Osteoblast (primary cell): ENCODE data around the gene ASGR2. TPM values are rescaled to one million over a fixed set of nuclear protein-coding genes. Genes with fewer than 3 reads are reported as not detected.
"Not testable (repeated sequence)": the region's sequence is repeated elsewhere in the genome, so short reads cannot be mapped to it uniquely, and the experiment has no call there.

ENCODE experiments used
- DNase-seq: peaks from one replicate; pipeline ENCODE4 v3.0.0; 2011; ENCODE audit warnings: low spot score, mixed read lengths; ENCODE audit not compliant: insufficient read length; ENCODE audit errors: missing footprints
- H2AFZ ChIP-seq: 2 replicates; pipeline ENCODE4 v1.6.0; 2011; ENCODE audit warnings: mild to moderate bottlenecking, low read length
- H3K27ac ChIP-seq: 2 replicates; pipeline ENCODE4 v1.5.1; 2011; ENCODE audit warnings: mild to moderate bottlenecking, low read depth, low read length, moderate library complexity
- H3K27me3 ChIP-seq: 2 replicates; pipeline ENCODE4 v1.6.0; 2012; ENCODE audit warnings: mild to moderate bottlenecking, control low read depth, inconsistent platforms, low read length, moderate library complexity; ENCODE audit not compliant: insufficient read depth
- H3K36me3 ChIP-seq: 2 replicates; pipeline ENCODE4 v1.5.1; 2011; ENCODE audit warnings: mild to moderate bottlenecking, low read length, control low read depth, moderate library complexity; ENCODE audit not compliant: insufficient read depth
- H3K4me1 ChIP-seq: 2 replicates; pipeline ENCODE4 v1.5.1; 2011; ENCODE audit warnings: mild to moderate bottlenecking, low read length, control low read depth, moderate library complexity; ENCODE audit not compliant: insufficient read depth
- H3K4me2 ChIP-seq: 2 replicates; pipeline ENCODE4 v1.6.0; 2011; ENCODE audit warnings: mild to moderate bottlenecking, low read length; ENCODE audit not compliant: insufficient read depth
- H3K4me3 ChIP-seq: fragments of 200-600 bp; sonication (generic); 3 replicates; pipeline ENCODE4 v1.5.1; 2012; ENCODE audit warnings: mild to moderate bottlenecking, low read length, inconsistent platforms; ENCODE audit not compliant: insufficient read depth
- H3K79me2 ChIP-seq: 2 replicates; pipeline ENCODE4 v1.6.0; 2012; ENCODE audit warnings: mild to moderate bottlenecking, low read length, control low read depth, inconsistent platforms; ENCODE audit not compliant: insufficient read depth
- H3K9me3 ChIP-seq: 2 replicates; pipeline ENCODE4 v1.5.1; 2011; ENCODE audit warnings: low read depth, low read length, control low read depth
- H4K20me1 ChIP-seq: 2 replicates; pipeline ENCODE4 v1.6.0; 2012; ENCODE audit warnings: mild to moderate bottlenecking, low read length, control low read depth; ENCODE audit not compliant: insufficient read depth
- CTCF ChIP-seq: IDR thresholded peaks from 2 replicates; pipeline ENCODE4 v1.5.1; 2011; ENCODE audit warnings: mild to moderate bottlenecking, low read depth, low read length, moderate library complexity; ENCODE audit errors: extremely low read depth
- total RNA-seq: library from RNA; depleted of rRNA; stranded (reverse); fragments of >200 nt; gene quantifications from 2 replicates; pipeline ENCODE4 v1.2.3, GENCODE V29; 2012

The ASGR2 gene
- total RNA-seq = under 0.01 TPM in 1 of 2 replicates, not detected in the other

- no peak for DNase-seq
- Histone ChIP-seq H3K4me3 (no peak within 1 kb of the TSS), H3K27me3 (peaks cover 4% of the 10 kb centered on the region), H4K20me1 (no peaks in the 10 kb centered on the region), H2AFZ (no peak within 1 kb of the TSS), H3K27ac (no peak within 1 kb of the TSS), H3K9me3 (no peaks in the 10 kb centered on the region), H3K4me1 (no peaks in the 10 kb centered on the region), H3K36me3 (no peaks in the 10 kb centered on the region), H3K79me2 (no peaks in the 10 kb centered on the region), H3K4me2 (no peak within 1 kb of the TSS)
- TF ChIP-seq CTCF = no peak
Observed at GRCh38 chr17:7114241-7114874, at the start of gene ASGR2. Gene ASGR2, minus strand, starts transcription at chr17:7114822. Its CDS starts 582 bp downstream, at chr17:7114240.

DNA sequence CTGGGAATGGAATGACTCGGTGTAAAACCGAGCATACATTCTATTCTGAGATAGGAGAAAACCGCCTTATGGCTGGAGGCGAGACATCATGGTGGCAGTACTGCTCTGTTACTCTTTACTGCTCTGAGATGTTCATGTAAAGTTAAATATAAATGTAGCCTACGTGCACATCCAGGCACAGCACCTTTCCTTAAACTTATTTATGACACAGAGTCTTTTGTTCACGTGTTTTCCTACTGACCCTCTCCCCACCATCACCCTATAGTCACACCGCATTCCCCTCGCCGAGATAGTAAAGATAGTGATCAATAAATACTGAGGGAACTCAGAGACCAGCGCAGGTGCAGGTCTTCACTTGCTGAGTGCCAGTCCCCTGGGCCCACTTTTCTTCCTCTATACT is 44.9 kb upstream of the ASGR2 start:
- not testable (repeated sequence) for DNase-seq, H2AFZ ChIP-seq, H3K36me3 ChIP-seq, H3K27ac ChIP-seq, H4K20me1 ChIP-seq, H3K4me1 ChIP-seq, H3K27me3 ChIP-seq, H3K4me3 ChIP-seq, H3K79me2 ChIP-seq, H3K9me3 ChIP-seq, H3K4me2 ChIP-seq

GRCh38 chr17:7158424-7158823 is 43.8 kb upstream of the ASGR2 start:
- not testable (repeated sequence) for H3K27me3 ChIP-seq

DNA sequence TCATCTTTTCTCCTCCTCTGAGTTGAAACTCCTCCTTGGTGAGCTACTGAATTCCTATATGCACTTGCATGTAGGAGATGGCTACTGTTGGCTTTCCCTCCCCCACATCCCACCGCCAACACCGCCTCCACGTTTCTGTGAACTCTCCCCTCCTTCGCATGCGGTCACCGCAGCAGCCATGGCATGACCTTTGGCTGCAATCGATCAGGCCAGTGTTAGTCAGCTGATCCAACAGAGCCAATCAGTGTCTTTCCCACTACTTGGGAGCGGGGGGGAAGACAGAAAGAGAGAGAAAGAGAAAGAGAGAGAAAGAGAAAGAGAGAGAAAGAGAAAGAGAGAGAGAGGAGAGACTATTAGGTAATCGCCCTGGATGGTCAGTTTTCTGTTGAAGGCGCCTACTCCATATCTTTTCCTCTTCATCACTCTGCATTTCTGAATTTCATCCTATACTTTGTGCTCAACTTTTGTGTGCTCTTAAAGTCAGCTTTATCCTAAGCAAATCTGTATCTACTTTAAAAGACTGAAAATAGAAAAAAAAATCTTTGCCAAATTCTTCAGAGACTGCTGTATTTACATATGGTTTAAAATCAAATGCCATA is 41.8 kb upstream of the ASGR2 start:
- no peaks in the 10 kb centered on the region for H4K20me1 ChIP-seq
- no peak overlapping the region for H3K27ac ChIP-seq
- no peaks in the 10 kb centered on the region for H3K79me2 ChIP-seq
- TF ChIP-seq CTCF = no peak
- no peak for DNase-seq
- no peak overlapping the region for H3K4me3 ChIP-seq
- no peaks in the 10 kb centered on the region for H3K9me3 ChIP-seq
- peaks cover 14% of the 10 kb centered on the region for H3K27me3 ChIP-seq
- H3K4me1 ChIP-seq = no peaks in the 10 kb centered on the region
- no peaks in the 10 kb centered on the region for H3K36me3 ChIP-seq
- H2AFZ ChIP-seq = no peak overlapping the region
- no peak overlapping the region for H3K4me2 ChIP-seq

More at GRCh38 chr17:7158424-7158823, 43.8 kb upstream of the ASGR2 start:
- not testable (repeated sequence) for H3K36me3 ChIP-seq, H3K9me3 ChIP-seq, H4K20me1 ChIP-seq, H3K4me2 ChIP-seq, DNase-seq, H3K27ac ChIP-seq, H2AFZ ChIP-seq, H3K4me3 ChIP-seq, H3K4me1 ChIP-seq, H3K79me2 ChIP-seq

DNA sequence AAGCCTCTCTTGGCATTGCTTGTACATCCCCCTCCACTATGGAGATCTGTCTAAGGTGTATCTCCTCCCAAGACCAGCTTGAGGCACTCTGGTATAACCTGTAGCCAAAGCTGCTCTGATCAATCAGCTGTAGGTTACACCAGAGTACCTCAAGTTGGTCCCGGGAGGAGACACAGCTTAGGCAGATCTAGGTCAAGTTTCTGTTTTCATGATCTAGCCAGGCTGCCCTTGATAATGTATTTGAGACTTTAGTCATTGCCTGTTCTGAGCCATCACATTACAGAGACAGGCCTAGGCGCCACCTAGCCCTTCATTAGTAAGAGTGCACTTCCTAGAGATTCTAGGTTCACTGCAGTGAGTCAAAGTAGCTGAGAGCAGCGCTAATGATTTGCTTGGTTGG is 33.1 kb upstream of the ASGR2 start:
- Histone ChIP-seq H2AFZ (no peak overlapping the region), H3K4me1 (no peaks in the 10 kb centered on the region), H3K4me2 (no peak overlapping the region), H3K27me3 (peaks cover 4% of the 10 kb centered on the region), H3K9me3 (no peaks in the 10 kb centered on the region), H3K27ac (no peak overlapping the region), H3K79me2 (no peaks in the 10 kb centered on the region), H3K36me3 (no peaks in the 10 kb centered on the region), H4K20me1 (no peaks in the 10 kb centered on the region), H3K4me3 (no peak overlapping the region)
- DNase-seq = no peak
- no peak for TF ChIP-seq CTCF
